DMS79 (cell line): Measurements from ENCODE around the gene TTC22.

Experiments used
- DNase-seq: peaks from one replicate; lab custom pipeline; 2025; lab: John Stamatoyannopoulos, UW

The TTC22 gene

GRCh38 chr1:54834007-54834541 is 33.0 kb upstream of the TTC22 start:
- no peak for DNase-seq

- DNase-seq: no peak
These were observed 32.0 kb upstream of the TTC22 start for GRCh38 chr1:54833121-54833520.

GRCh38 chr1:54826226-54826816 is 25.2 kb upstream of the TTC22 start:
- DNase-seq: no peak

- no peak for DNase-seq
These were observed 24.6 kb upstream of the TTC22 start for GRCh38 chr1:54825696-54826095.

GRCh38 chr1:54823670-54824069 is 22.5 kb upstream of the TTC22 start:
- DNase-seq: no peak

- DNase-seq: no peak
These were observed 18.6 kb upstream of the TTC22 start for GRCh38 chr1:54819733-54820132.

GRCh38 chr1:54819195-54819536 is 18.0 kb upstream of the TTC22 start:
- DNase-seq: no peak

GRCh38 chr1:54818461-54819194 is 17.5 kb upstream of the TTC22 start:
- DNase-seq: no peak

- DNase-seq: no peak
These were observed 15.8 kb upstream of the TTC22 start for GRCh38 chr1:54816951-54817350.

- DNase-seq: no peak
These were observed 15.0 kb upstream of the TTC22 start for GRCh38 chr1:54816130-54816529.

- DNase-seq: no peak
These were observed 14.2 kb upstream of the TTC22 start for GRCh38 chr1:54815086-54815876.

GRCh38 chr1:54814571-54814970 is 13.4 kb upstream of the TTC22 start:
- no peak for DNase-seq

- DNase-seq: no peak
These were observed 13.0 kb upstream of the TTC22 start for GRCh38 chr1:54814126-54814498.

- no peak for DNase-seq
These were observed 12.5 kb upstream of the TTC22 start for GRCh38 chr1:54813485-54814125.

- DNase-seq: no peak
These were observed 11.8 kb upstream of the TTC22 start for GRCh38 chr1:54812801-54813484.

- no peak for DNase-seq
These were observed 10.9 kb upstream of the TTC22 start for GRCh38 chr1:54811739-54812655.

- no peak for DNase-seq
These were observed 9.9 kb upstream of the TTC22 start for GRCh38 chr1:54811066-54811465.

- DNase-seq: no peak
These were observed 9.2 kb upstream of the TTC22 start for GRCh38 chr1:54810153-54810942.

GRCh38 chr1:54809496-54810074 is 8.5 kb upstream of the TTC22 start:
- DNase-seq: no peak
